IPS DF 19.7 (cell line): Measurements from ENCODE around the gene REEP1.
"Not testable (repeated sequence)": the region's sequence is repeated elsewhere in the genome, so short reads cannot be mapped to it uniquely, and the experiment has no call there.

Experiments used
- DNase-seq: peaks from one replicate; pipeline ENCODE4 v3.0.0-alpha.2; 2013; ENCODE audit warnings: low read depth, low spot score

Gene REEP1

GRCh38 chr2:86243950-86244733 lies 93.3 kb downstream of the REEP1 start:
- DNase-seq = no peak

- no peak for DNase-seq
Measured at GRCh38 chr2:86243272-86243671, 94.2 kb downstream of the REEP1 start.

- DNase-seq = no peak
Measured at GRCh38 chr2:86241611-86242010, 95.8 kb downstream of the REEP1 start.

- no peak for DNase-seq
Measured at GRCh38 chr2:86240251-86240650, 97.2 kb downstream of the REEP1 start.

- no peak for DNase-seq
Measured at GRCh38 chr2:86239745-86240144, 97.7 kb downstream of the REEP1 start.

- DNase-seq = no peak
Measured at GRCh38 chr2:86239326-86239725, 98.1 kb downstream of the REEP1 start.

GRCh38 chr2:86238354-86238753 lies 99.1 kb downstream of the REEP1 start:
- no peak for DNase-seq

- no peak for DNase-seq
Measured at GRCh38 chr2:86237172-86237571, 100.3 kb downstream of the REEP1 start.

GRCh38 chr2:86235196-86235980 lies 102.0 kb downstream of the REEP1 start:
- no peak for DNase-seq

GRCh38 chr2:86234563-86235131 lies 102.8 kb downstream of the REEP1 start:
- DNase-seq = no peak

- no peak for DNase-seq
Measured at GRCh38 chr2:86233436-86233835, 104.0 kb downstream of the REEP1 start.

GRCh38 chr2:86232910-86233309 lies 104.5 kb downstream of the REEP1 start:
- DNase-seq = no peak

- DNase-seq = no peak
Measured at GRCh38 chr2:86232373-86232784, 105.0 kb downstream of the REEP1 start.

GRCh38 chr2:86231680-86232372 lies 105.6 kb downstream of the REEP1 start:
- no peak for DNase-seq

- DNase-seq = no peak
Measured at GRCh38 chr2:86230961-86231360, 106.5 kb downstream of the REEP1 start.

GRCh38 chr2:86229221-86229620 lies 108.2 kb downstream of the REEP1 start:
- DNase-seq = no peak

- DNase-seq = not testable (repeated sequence)
Measured at GRCh38 chr2:86228574-86228973, 108.9 kb downstream of the REEP1 start.

- DNase-seq = no peak
Measured at GRCh38 chr2:86227685-86228084, 109.7 kb downstream of the REEP1 start.

- no peak for DNase-seq
Measured at GRCh38 chr2:86226636-86227520, 110.5 kb downstream of the REEP1 start.

GRCh38 chr2:86226070-86226469 lies 111.4 kb downstream of the REEP1 start:
- DNase-seq = no peak

- DNase-seq = no peak
Measured at GRCh38 chr2:86225581-86225980, 111.8 kb downstream of the REEP1 start.
